ENCODE data around the gene SREBF2.
A peak's percentile ranks its signal among the peaks of the same experiment; 100 is the strongest.

SREBF2 gene

GRCh38 chr22:41904450-41905410, 71.8 kb downstream of the SREBF2 start:
- no peak for DNase-seq (ENCODE audit: extremely low spot score, insufficient read length, low read depth)
- no peak for FAIRE-seq

GRCh38 chr22:41905411-41906202, 72.7 kb downstream of the SREBF2 start:
- no peak for DNase-seq (ENCODE audit: extremely low spot score, insufficient read length, low read depth)
- no peak for FAIRE-seq

GRCh38 chr22:41906822-41907221, 73.9 kb downstream of the SREBF2 start:
- FAIRE-seq (no peak), DNase-seq (ENCODE audit: extremely low spot score, insufficient read length, low read depth) (no peak)

GRCh38 chr22:41907436-41908401, 74.8 kb downstream of the SREBF2 start:
- DNase-seq (ENCODE audit: extremely low spot score, insufficient read length, low read depth), result no peak

GRCh38 chr22:41908411-41909309, 75.8 kb downstream of the SREBF2 start:
- DNase-seq (ENCODE audit: extremely low spot score, insufficient read length, low read depth), result no peak
- FAIRE-seq, result peak; percentile 52

More at GRCh38 chr22:41907436-41908401, 74.8 kb downstream of the SREBF2 start:
- FAIRE-seq, result no peak

GRCh38 chr22:41909310-41910049, 76.6 kb downstream of the SREBF2 start:
- FAIRE-seq (no peak), DNase-seq (ENCODE audit: extremely low spot score, insufficient read length, low read depth) (no peak)

- FAIRE-seq (no peak), DNase-seq (ENCODE audit: extremely low spot score, insufficient read length, low read depth) (no peak)
Observed at GRCh38 chr22:41910050-41911000, 77.4 kb downstream of the SREBF2 start.

- FAIRE-seq, result no peak
- no peak for DNase-seq (ENCODE audit: extremely low spot score, insufficient read length, low read depth)
Observed at GRCh38 chr22:41911001-41911611, 78.2 kb downstream of the SREBF2 start.

GRCh38 chr22:41912338-41913039, 79.6 kb downstream of the SREBF2 start:
- no peak for FAIRE-seq

GRCh38 chr22:41913040-41913719, 80.3 kb downstream of the SREBF2 start:
- no peak for FAIRE-seq

More at GRCh38 chr22:41912338-41913039, 79.6 kb downstream of the SREBF2 start:
- DNase-seq (ENCODE audit: extremely low spot score, insufficient read length, low read depth), result no peak

GRCh38 chr22:41913842-41914534, 81.1 kb downstream of the SREBF2 start:
- DNase-seq (ENCODE audit: extremely low spot score, insufficient read length, low read depth) (no peak), FAIRE-seq (no peak)

More at GRCh38 chr22:41913040-41913719, 80.3 kb downstream of the SREBF2 start:
- DNase-seq (ENCODE audit: extremely low spot score, insufficient read length, low read depth), result no peak

- no peak for FAIRE-seq
- DNase-seq (ENCODE audit: extremely low spot score, insufficient read length, low read depth), result no peak
Observed at GRCh38 chr22:41914611-41915034, 81.7 kb downstream of the SREBF2 start.

- FAIRE-seq (peak; percentile 69), DNase-seq (ENCODE audit: extremely low spot score, insufficient read length, low read depth) (no peak)
Observed at GRCh38 chr22:41915035-41915785, 82.3 kb downstream of the SREBF2 start, which contains the start of gene SHISA8. TSS of gene SHISA8 (minus strand) at chr22:41915074. CDS start at chr22:41914667, 407 bp downstream.
